Mesothelial cell of epicardium (in vitro differentiated cells): ENCODE results near the gene AFAP1L1. TPM values are rescaled to one million over a fixed set of nuclear protein-coding genes. Genes with fewer than 3 reads are reported as not detected.

Experiments used
- DNase-seq, 2 experiments: peaks; one replicate each; pipeline ENCODE4 v3.0.0; 2021; ENCODE audit warnings: low spot score in 2 of 2; ENCODE audit not compliant: unreplicated experiment in 2 of 2
- H3K27ac Mint-ChIP-seq: 2 replicates; pipeline ENCODE4 v1.8.0; 2021; ENCODE audit warnings: mixed read lengths
- H3K27me3 Mint-ChIP-seq: 2 replicates; pipeline ENCODE4 v1.8.0; 2021; ENCODE audit warnings: low read depth, mixed read lengths
- H3K36me3 Mint-ChIP-seq: 2 replicates; pipeline ENCODE4 v1.8.0; 2021; ENCODE audit warnings: mixed read lengths
- H3K4me1 Mint-ChIP-seq: 2 replicates; pipeline ENCODE4 v1.8.0; 2021; ENCODE audit warnings: mixed read lengths
- H3K4me3 Mint-ChIP-seq: 2 replicates; pipeline ENCODE4 v1.8.0; 2021; ENCODE audit warnings: mild to moderate bottlenecking, moderate library complexity, mixed read lengths
- H3K9me3 Mint-ChIP-seq: 2 replicates; pipeline ENCODE4 v1.8.0; 2021; ENCODE audit warnings: mixed read lengths
- CTCF ChIP-seq: fragments of 200-600 bp; sonication (generic); IDR thresholded peaks from one replicate; pipeline ENCODE4 v1.5.0; 2021; ENCODE audit warnings: antibody characterized with exemption; ENCODE audit not compliant: unreplicated experiment
- total RNA-seq: library from RNA; stranded (reverse); gene quantifications from 3 replicates; pipeline ENCODE4 v1.2.1, GENCODE V29; 2021

The AFAP1L1 gene
- total RNA-seq, 1 donor from 2014 or later: 0.63 TPM

DNA sequence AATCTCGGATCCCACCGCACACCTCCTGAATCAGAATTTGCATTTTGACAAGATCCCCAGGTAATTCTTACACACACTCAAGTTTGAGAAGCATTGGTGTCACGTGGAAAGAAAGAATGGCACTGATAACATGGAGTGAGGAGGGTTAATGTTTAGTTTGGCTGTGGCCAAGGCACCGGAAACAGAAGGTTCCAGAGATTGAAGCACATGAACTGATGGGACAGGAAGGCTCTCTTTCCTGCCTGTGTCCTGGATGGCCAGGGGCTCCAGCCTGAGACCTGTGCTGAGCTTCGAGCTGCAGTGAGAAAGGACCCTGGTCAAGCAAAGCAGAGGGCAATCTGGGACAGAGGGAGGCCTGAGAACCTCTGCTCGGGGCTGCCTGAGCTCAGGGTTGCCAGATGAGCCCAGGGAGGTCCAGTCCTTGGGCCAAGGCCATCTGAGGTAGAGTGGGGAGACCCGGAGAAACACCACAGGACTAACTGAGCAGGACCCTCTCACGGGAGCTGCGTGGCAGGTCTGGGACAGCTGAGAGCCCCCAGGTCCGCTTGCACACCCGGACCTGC, 27.3 kb downstream of the AFAP1L1 start:
- H3K9me3 Mint-ChIP-seq: no peaks in the 10 kb centered on the region
- no peak for TF ChIP-seq CTCF
- H3K27me3 Mint-ChIP-seq: no peaks in the 10 kb centered on the region
- no peak for DNase-seq
- no peaks in the 10 kb centered on the region for H3K36me3 Mint-ChIP-seq
- no peak overlapping the region for H3K4me3 Mint-ChIP-seq
- peaks cover 13% of the 10 kb centered on the region for H3K4me1 Mint-ChIP-seq
- no peak overlapping the region for H3K27ac Mint-ChIP-seq

DNA sequence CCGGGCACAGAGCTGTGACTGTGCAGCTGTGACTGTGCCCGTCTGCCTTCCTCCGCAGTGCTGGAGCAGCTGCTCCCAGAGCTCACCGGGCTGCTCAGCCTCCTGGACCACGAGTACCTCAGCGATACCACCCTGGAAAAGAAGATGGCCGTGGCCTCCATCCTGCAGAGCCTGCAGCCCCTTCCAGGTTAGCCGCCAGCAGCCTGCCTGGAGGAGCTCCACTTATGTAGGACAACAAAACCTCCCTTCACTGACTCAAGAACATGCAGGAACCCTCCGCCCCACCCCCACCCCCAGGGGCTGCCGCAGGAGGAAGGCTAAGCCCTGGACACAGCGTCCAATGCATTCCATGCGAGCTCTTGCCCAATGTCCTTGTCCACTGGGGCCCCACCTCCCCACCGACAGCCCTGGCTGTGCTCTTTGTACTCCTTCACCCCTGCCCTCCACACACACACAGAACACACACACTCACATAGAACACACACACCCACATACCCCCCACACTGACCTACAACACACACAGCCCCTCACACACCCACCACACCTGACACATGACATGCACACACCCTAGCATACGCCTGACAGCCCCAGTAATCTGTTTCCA, 27.9 kb downstream of the AFAP1L1 start:
- H3K4me3 Mint-ChIP-seq: no peak overlapping the region
- no peak overlapping the region for H3K27ac Mint-ChIP-seq
- H3K9me3 Mint-ChIP-seq: no peaks in the 10 kb centered on the region
- H3K27me3 Mint-ChIP-seq: no peaks in the 10 kb centered on the region
- H3K4me1 Mint-ChIP-seq: peaks cover 13% of the 10 kb centered on the region
- DNase-seq: no peak
- no peaks in the 10 kb centered on the region for H3K36me3 Mint-ChIP-seq
- TF ChIP-seq CTCF: no peak

GRCh38 chr5:149300441-149300840, 28.8 kb downstream of the AFAP1L1 start:
- no peaks in the 10 kb centered on the region for H3K9me3 Mint-ChIP-seq
- no peak for DNase-seq
- no peak for TF ChIP-seq CTCF
- H3K4me1 Mint-ChIP-seq: peaks cover 13% of the 10 kb centered on the region
- no peak overlapping the region for H3K27ac Mint-ChIP-seq
- H3K36me3 Mint-ChIP-seq: no peaks in the 10 kb centered on the region
- no peak overlapping the region for H3K4me3 Mint-ChIP-seq
- H3K27me3 Mint-ChIP-seq: no peaks in the 10 kb centered on the region

- H3K27ac Mint-ChIP-seq: no peak overlapping the region
- no peaks in the 10 kb centered on the region for H3K27me3 Mint-ChIP-seq
- TF ChIP-seq CTCF: no peak
- peaks cover 14% of the 10 kb centered on the region for H3K4me1 Mint-ChIP-seq
- DNase-seq: no peak
- no peaks in the 10 kb centered on the region for H3K9me3 Mint-ChIP-seq
- no peak overlapping the region for H3K4me3 Mint-ChIP-seq
- no peaks in the 10 kb centered on the region for H3K36me3 Mint-ChIP-seq
Measured at GRCh38 chr5:149301049-149301743, 29.5 kb downstream of the AFAP1L1 start.

- H3K4me3 Mint-ChIP-seq: no peak overlapping the region
- peaks cover 12% of the 10 kb centered on the region for H3K4me1 Mint-ChIP-seq
- H3K36me3 Mint-ChIP-seq: no peaks in the 10 kb centered on the region
- H3K27ac Mint-ChIP-seq: no peak overlapping the region
- DNase-seq: no peak
- no peak for TF ChIP-seq CTCF
- H3K9me3 Mint-ChIP-seq: no peaks in the 10 kb centered on the region
- H3K27me3 Mint-ChIP-seq: no peaks in the 10 kb centered on the region
Measured at GRCh38 chr5:149301744-149302380, 30.2 kb downstream of the AFAP1L1 start.
